ENCODE results near the gene NUBP2. TPM values are rescaled to one million over a fixed set of nuclear protein-coding genes. Genes with fewer than 3 reads are reported as not detected.

The NUBP2 gene
- total and polyA plus RNA-seq, 7 experiments from 2014 or later: 39.3 to 98.9 (median 57.4) TPM

DNA sequence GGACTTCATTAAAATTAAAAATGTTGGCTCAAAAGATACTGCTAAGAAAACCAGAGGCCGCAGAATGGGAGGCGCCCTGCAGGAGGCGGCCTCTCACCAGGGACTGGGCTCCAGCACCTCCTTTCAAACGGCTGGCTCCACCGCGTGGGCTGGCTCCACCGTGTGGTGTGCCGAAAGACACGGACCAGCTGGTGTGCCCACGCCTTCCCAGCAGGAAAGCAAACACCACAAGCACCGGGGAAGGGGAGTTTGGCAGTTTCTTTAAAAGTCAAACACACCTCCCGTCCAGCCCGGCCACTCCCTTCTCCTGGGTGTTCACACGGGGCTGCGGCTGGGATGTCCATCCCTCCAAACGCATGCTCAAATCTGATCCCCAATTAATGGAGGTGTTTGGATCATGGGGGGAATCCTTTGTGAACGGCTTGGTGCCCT is 30.0 kb downstream of the NUBP2 start:
- peaks cover 12 to 62% (median 14%) of the 10 kb centered on the region in 3 experiments for H3K36me3 ChIP-seq (ENCODE audit: control insufficient read depth in 2 of 3, insufficient read depth in 3 of 3, low read length in 3 of 3)
- H3K9me3 Mint-ChIP-seq: no peaks in the 10 kb centered on the region

DNA sequence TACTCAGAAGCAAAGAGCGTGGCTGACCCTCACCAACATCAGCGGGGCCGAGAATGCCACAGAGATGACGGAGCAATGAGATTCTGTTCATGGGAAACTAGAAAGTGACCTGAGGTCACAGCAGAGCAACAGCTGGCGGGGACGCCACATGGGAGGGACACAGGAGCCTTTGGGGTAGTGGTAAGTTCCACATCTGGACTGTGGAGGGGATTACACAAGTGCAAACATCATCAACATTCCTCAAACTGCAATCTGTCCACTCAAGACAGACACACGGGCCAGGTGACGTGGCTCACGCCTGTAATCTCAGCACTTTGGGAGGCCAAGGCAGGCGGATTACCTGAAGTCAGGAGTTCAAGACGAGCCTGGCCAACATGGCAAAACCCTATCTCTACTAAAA is 32.7 kb downstream of the NUBP2 start:
- Histone ChIP-seq H3K36me3 (ENCODE audit: control insufficient read depth in 2 of 3, insufficient read depth in 3 of 3, low read length in 3 of 3) (peaks cover 5 to 64% (median 12%) of the 10 kb centered on the region in 3 experiments), H3K27ac (ENCODE audit: low read depth, low read length) (no peak overlapping the region), H3K4me3 (ENCODE audit: low read length) (no peak overlapping the region), H3K4me1 (ENCODE audit: control insufficient read depth in 2 of 2, insufficient read depth in 2 of 2, low read length in 2 of 2) (no peaks in the 10 kb centered on the region), H3K27me3 (ENCODE audit: control insufficient read depth in 2 of 2, insufficient read depth in 2 of 2, low read length in 2 of 2) (no peaks in the 10 kb centered on the region), H3K9me3 (ENCODE audit: control insufficient read depth in 2 of 3, low read length in 3 of 3) (no peaks in the 10 kb centered on the region)
- H3K36me3 Mint-ChIP-seq: peaks cover 0 to 12% (median 5%) of the 10 kb centered on the region in 5 donors
- DNase-seq: no peak
- intact Hi-C loops (cut with micrococcal nuclease): no loop called here
- H3K9me3 Mint-ChIP-seq: no peaks in the 10 kb centered on the region
- ChIA-PET CTCF (no interaction called here), POLR2A (no interaction called here)
- H3K4me3 Mint-ChIP-seq: no peak overlapping the region
- peak overlapping the region in 3 of 9 donors; percentile 32 to 53 (median 38) for H3K27ac Mint-ChIP-seq
- peaks cover 6 to 14% (median 9%) of the 10 kb centered on the region in 7 donors for H3K4me1 Mint-ChIP-seq
- H3K27me3 Mint-ChIP-seq: no peaks in the 10 kb centered on the region
- no peak for ATAC-seq

More for the DNA sequence above, 30.0 kb downstream of the NUBP2 start:
- peaks cover 5 to 14% (median 9%) of the 10 kb centered on the region in 7 donors for H3K4me1 Mint-ChIP-seq
- no peaks in the 10 kb centered on the region for H3K27me3 ChIP-seq (ENCODE audit: control insufficient read depth in 2 of 2, insufficient read depth in 2 of 2, low read length in 2 of 2)
- H3K36me3 Mint-ChIP-seq: peaks cover 0 to 23% (median 10%) of the 10 kb centered on the region in 5 donors
- H3K4me3 Mint-ChIP-seq: no peak overlapping the region
- ChIA-PET CTCF (interaction anchor here (0.6 kb wide), 1 partner anchor 392 kb away, joined by 4 read pairs; no protein-coding TSS in a partner anchor), POLR2A (interaction anchor here (1.0 to 1.4 kb wide), 2 partner anchors 30 to 471 kb away, joined by 3 to 6 read pairs; partner anchors contain the start of genes NUBP2 and SPSB3)
- ATAC-seq: peak; percentile 85
- H3K4me1 ChIP-seq (ENCODE audit: control insufficient read depth in 2 of 2, insufficient read depth in 2 of 2, low read length in 2 of 2): no peaks in the 10 kb centered on the region
- H3K27ac Mint-ChIP-seq: peak overlapping the region in 3 of 9 donors; percentile 10 to 57 (median 21)
- no peaks in the 10 kb centered on the region for H3K27me3 Mint-ChIP-seq
- no peak overlapping the region for H3K4me3 ChIP-seq (ENCODE audit: low read length)
- H3K9me3 ChIP-seq (ENCODE audit: control insufficient read depth in 2 of 3, low read length in 3 of 3): no peaks in the 10 kb centered on the region
- peak in 8 of 9 donors; percentile 43 to 63 (median 52) for DNase-seq
- no peak overlapping the region for H3K27ac ChIP-seq (ENCODE audit: low read depth, low read length)
- intact Hi-C loops (cut with micrococcal nuclease): loop anchor here (1.0 kb wide), 3 partner anchors 14 to 117 kb away; partner anchors contain the start of genes MRPS34 (in 2 of the 2) and HAGH (in 1 of the 2)

- no peak overlapping the region for H3K27ac ChIP-seq (ENCODE audit: low read depth, low read length)
- ATAC-seq (no peak), DNase-seq (no peak)
- peaks cover 5 to 73% (median 12%) of the 10 kb centered on the region in 3 experiments for H3K36me3 ChIP-seq (ENCODE audit: control insufficient read depth in 2 of 3, insufficient read depth in 3 of 3, low read length in 3 of 3)
- no peaks in the 10 kb centered on the region for H3K9me3 ChIP-seq (ENCODE audit: control insufficient read depth in 2 of 3, low read length in 3 of 3)
- H3K4me3 ChIP-seq (ENCODE audit: low read length): no peak overlapping the region
- no peaks in the 10 kb centered on the region for H3K4me1 ChIP-seq (ENCODE audit: control insufficient read depth in 2 of 2, insufficient read depth in 2 of 2, low read length in 2 of 2)
- intact Hi-C loops (cut with micrococcal nuclease): no loop called here
- ChIA-PET POLR2A (interaction anchor here (1.1 kb wide), 1 partner anchor 36 kb away, joined by 3 read pairs; no protein-coding TSS in a partner anchor), CTCF (no interaction called here)
- H3K36me3 Mint-ChIP-seq: peaks cover 0 to 12% (median 5%) of the 10 kb centered on the region in 5 donors
- no peak overlapping the region for H3K27ac Mint-ChIP-seq
- H3K27me3 Mint-ChIP-seq: no peaks in the 10 kb centered on the region
- no peak overlapping the region for H3K4me3 Mint-ChIP-seq
- peaks cover 6 to 14% (median 9%) of the 10 kb centered on the region in 7 donors for H3K4me1 Mint-ChIP-seq
- H3K9me3 Mint-ChIP-seq: no peaks in the 10 kb centered on the region
- no peaks in the 10 kb centered on the region for H3K27me3 ChIP-seq (ENCODE audit: control insufficient read depth in 2 of 2, insufficient read depth in 2 of 2, low read length in 2 of 2)
These were observed 33.9 kb downstream of the NUBP2 start for GRCh38 chr16:1816396-1817275.

DNA sequence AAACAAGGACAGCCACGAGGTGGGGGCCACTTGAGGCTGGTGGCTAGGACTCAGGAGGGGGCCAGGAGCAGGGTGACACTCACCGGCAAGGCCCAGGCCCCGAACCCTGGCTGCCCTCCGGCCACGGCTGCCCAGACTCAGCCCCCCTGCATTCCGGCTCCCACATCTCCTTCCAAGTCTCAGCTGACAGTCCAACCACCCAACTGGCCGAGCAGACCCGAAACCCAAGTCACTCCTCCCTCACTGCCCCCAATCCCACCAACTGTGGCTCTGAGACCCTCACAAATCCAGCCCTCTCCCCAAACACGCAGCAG is 34.5 kb downstream of the NUBP2 start:
- H3K36me3 ChIP-seq (ENCODE audit: control insufficient read depth in 2 of 3, insufficient read depth in 3 of 3, low read length in 3 of 3): peaks cover 5 to 78% (median 16%) of the 10 kb centered on the region in 3 experiments
- peaks cover 6 to 14% (median 9%) of the 10 kb centered on the region in 7 donors for H3K4me1 Mint-ChIP-seq
- H3K27me3 ChIP-seq (ENCODE audit: control insufficient read depth in 2 of 2, insufficient read depth in 2 of 2, low read length in 2 of 2): no peaks in the 10 kb centered on the region
- POLR2A ChIA-PET: interaction anchor here (1.1 kb wide), 1 partner anchor 37 kb away, joined by 3 read pairs; no protein-coding TSS in a partner anchor
- no peaks in the 10 kb centered on the region for H3K9me3 ChIP-seq (ENCODE audit: control insufficient read depth in 2 of 3, low read length in 3 of 3)
- no peak overlapping the region for H3K4me3 Mint-ChIP-seq
- no peak for DNase-seq
- H3K27me3 Mint-ChIP-seq: no peaks in the 10 kb centered on the region
- intact Hi-C loops (cut with micrococcal nuclease): no loop called here
- H3K27ac ChIP-seq (ENCODE audit: low read depth, low read length): no peak overlapping the region
- H3K27ac Mint-ChIP-seq: peak overlapping the region in 2 of 9 donors; percentile 33 to 46
- H3K4me3 ChIP-seq (ENCODE audit: low read length): no peak overlapping the region
- CTCF ChIA-PET: no interaction called here
- no peak for ATAC-seq
- peaks cover 0 to 12% (median 5%) of the 10 kb centered on the region in 5 donors for H3K36me3 Mint-ChIP-seq
- no peaks in the 10 kb centered on the region for H3K4me1 ChIP-seq (ENCODE audit: control insufficient read depth in 2 of 2, insufficient read depth in 2 of 2, low read length in 2 of 2)
- no peaks in the 10 kb centered on the region for H3K9me3 Mint-ChIP-seq

- no peaks in the 10 kb centered on the region for H3K4me1 ChIP-seq (ENCODE audit: control insufficient read depth in 2 of 2, insufficient read depth in 2 of 2, low read length in 2 of 2)
- H3K27ac ChIP-seq (ENCODE audit: low read depth, low read length): no peak overlapping the region
- ChIA-PET POLR2A (no interaction called here), CTCF (no interaction called here)
- intact Hi-C loops (cut with micrococcal nuclease): no loop called here
- Mint-ChIP-seq H3K9me3 (no peaks in the 10 kb centered on the region), H3K4me3 (no peak overlapping the region), H3K27ac (no peak overlapping the region), H3K36me3 (peaks cover 0 to 15% (median 5%) of the 10 kb centered on the region in 5 donors), H3K27me3 (no peaks in the 10 kb centered on the region), H3K4me1 (peaks cover 6 to 10% (median 10%) of the 10 kb centered on the region in 7 donors)
- no peak for DNase-seq
- H3K9me3 ChIP-seq (ENCODE audit: control insufficient read depth in 2 of 3, low read length in 3 of 3): no peaks in the 10 kb centered on the region
- H3K27me3 ChIP-seq (ENCODE audit: control insufficient read depth in 2 of 2, insufficient read depth in 2 of 2, low read length in 2 of 2): no peaks in the 10 kb centered on the region
- H3K4me3 ChIP-seq (ENCODE audit: low read length): no peak overlapping the region
- H3K36me3 ChIP-seq (ENCODE audit: control insufficient read depth in 2 of 3, insufficient read depth in 3 of 3, low read length in 3 of 3): peaks cover 8 to 83% (median 19%) of the 10 kb centered on the region in 3 experiments
- no peak for ATAC-seq
These were observed 35.0 kb downstream of the NUBP2 start for GRCh38 chr16:1817716-1818115.

- intact Hi-C loops (cut with micrococcal nuclease): no loop called here
These were observed 35.6 kb downstream of the NUBP2 start for GRCh38 chr16:1818204-1818872.

More at GRCh38 chr16:1818204-1818872, 35.6 kb downstream of the NUBP2 start:
- Histone ChIP-seq H3K27ac (ENCODE audit: low read depth, low read length) (no peak overlapping the region), H3K9me3 (ENCODE audit: control insufficient read depth in 2 of 3, low read length in 3 of 3) (no peaks in the 10 kb centered on the region), H3K36me3 (ENCODE audit: control insufficient read depth in 2 of 3, insufficient read depth in 3 of 3, low read length in 3 of 3) (peaks cover 8 to 86% (median 19%) of the 10 kb centered on the region in 3 experiments), H3K27me3 (ENCODE audit: control insufficient read depth in 2 of 2, insufficient read depth in 2 of 2, low read length in 2 of 2) (no peaks in the 10 kb centered on the region), H3K4me3 (ENCODE audit: low read length) (no peak overlapping the region), H3K4me1 (ENCODE audit: control insufficient read depth in 2 of 2, insufficient read depth in 2 of 2, low read length in 2 of 2) (no peaks in the 10 kb centered on the region)
- ChIA-PET POLR2A (no interaction called here), CTCF (no interaction called here)
- H3K27ac Mint-ChIP-seq: no peak overlapping the region
- H3K9me3 Mint-ChIP-seq: no peaks in the 10 kb centered on the region
- H3K27me3 Mint-ChIP-seq: no peaks in the 10 kb centered on the region
- H3K4me1 Mint-ChIP-seq: peaks cover 2 to 10% (median 4%) of the 10 kb centered on the region in 7 donors
- H3K4me3 Mint-ChIP-seq: no peak overlapping the region
- ATAC-seq (no peak), DNase-seq (no peak)
- H3K36me3 Mint-ChIP-seq: peaks cover 0 to 16% (median 5%) of the 10 kb centered on the region in 5 donors
